Stimulated activated CD4-positive, alpha-beta T cell treated with anti-CD3 and anti-CD28 coated beads, Interleukin-12 subunit alpha, Interleukin-12 subunit beta, amount 100 ng/mL, for 48 hours (primary cell): ENCODE measurements around the gene C16orf86.
A peak's percentile ranks its signal among the peaks of the same experiment; 100 is the strongest.

Source experiments
- DNase-seq, 3 donors: peaks; one replicate each; pipeline ENCODE4 v3.0.0-alpha.2; 2020; ENCODE audit warnings: low read depth in 2 of 3, low spot score in 1 of 3

Gene C16orf86

DNA sequence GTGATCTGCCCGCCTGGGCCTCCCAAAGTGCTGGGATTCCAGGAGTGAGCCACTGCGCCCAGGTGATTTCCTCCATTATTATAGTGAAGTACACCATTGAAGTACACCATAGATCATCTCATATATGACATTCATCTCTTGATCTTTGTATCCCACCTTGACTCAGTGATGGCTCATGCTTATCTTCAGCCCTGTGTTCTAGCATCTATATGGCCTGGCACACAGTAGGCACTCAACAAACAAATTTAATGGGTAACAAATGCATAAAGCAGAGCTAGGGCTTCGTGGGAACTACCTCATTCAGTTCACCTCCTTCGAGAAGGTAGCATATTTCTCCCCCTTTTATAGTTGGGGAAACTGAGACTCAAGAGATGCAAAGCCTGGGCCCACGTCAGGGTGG, 1.0 kb upstream of the C16orf86 start:
- DNase-seq: no peak

GRCh38 chr16:67666032-67666551, 522 bp upstream of the C16orf86 start:
- DNase-seq: no peak

GRCh38 chr16:67667453-67667816, 821 bp downstream of the C16orf86 start:
- no peak for DNase-seq

DNA sequence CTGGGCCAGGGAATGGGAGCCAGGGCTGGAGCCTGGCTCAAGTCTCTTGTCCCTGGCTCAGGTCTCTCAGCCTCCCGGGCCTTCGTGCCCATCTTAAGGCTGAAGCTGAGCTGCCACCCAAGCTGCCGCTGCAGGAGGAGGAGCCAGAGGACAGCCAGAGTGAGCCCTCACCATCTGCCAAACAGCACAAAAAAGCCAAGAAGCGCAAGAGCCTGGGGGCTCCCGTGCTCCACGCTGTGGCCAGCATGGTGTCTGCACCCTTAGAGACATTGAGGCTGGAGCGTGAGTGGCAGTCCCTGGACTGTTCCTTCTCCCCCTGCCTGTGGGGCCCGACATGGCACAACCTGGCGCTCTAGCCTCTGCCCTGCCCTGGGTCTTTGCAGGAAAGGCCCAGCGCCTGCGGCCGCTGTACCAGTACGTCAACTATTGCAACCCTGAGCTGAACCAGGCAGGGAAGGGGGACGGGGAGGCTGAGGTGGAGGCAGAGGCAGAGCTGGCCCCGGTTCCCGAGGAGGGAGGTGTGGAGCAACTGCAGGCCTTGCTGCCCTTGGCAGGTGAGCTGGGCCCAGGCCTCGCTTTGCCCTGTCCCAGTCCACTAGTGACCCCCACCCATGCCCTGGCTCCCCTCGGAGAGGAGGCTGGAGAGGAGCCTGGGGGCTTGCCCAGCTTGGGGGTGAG, 1.3 kb downstream of the C16orf86 start:
- peak; percentile 72 to 84 (median 73) for DNase-seq

GRCh38 chr16:67668495-67669157, 2.0 kb downstream of the C16orf86 start:
- DNase-seq: no peak

- DNase-seq: no peak
Observed at GRCh38 chr16:67669499-67670101, 3.0 kb downstream of the C16orf86 start.

DNA sequence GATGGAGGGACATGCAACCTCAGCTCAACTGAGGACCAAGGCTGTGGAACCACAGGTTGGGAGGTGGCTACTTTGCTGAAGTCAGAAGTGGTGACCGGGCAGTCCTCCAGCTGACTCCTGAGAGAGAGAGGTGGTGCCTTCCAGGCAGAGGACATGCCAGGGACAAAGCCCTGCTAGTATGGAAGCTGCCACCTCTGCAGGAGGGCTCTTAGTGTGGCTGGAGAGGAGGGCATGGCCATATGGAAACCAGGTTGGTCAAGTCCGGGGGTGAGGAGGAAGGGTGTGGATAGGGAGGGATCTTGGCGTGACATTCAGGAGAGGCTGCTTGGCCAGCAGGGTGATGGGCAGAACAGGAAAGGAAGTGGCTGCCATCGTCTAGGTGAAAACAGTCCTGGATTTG, 5.7 kb downstream of the C16orf86 start:
- no peak for DNase-seq

DNA sequence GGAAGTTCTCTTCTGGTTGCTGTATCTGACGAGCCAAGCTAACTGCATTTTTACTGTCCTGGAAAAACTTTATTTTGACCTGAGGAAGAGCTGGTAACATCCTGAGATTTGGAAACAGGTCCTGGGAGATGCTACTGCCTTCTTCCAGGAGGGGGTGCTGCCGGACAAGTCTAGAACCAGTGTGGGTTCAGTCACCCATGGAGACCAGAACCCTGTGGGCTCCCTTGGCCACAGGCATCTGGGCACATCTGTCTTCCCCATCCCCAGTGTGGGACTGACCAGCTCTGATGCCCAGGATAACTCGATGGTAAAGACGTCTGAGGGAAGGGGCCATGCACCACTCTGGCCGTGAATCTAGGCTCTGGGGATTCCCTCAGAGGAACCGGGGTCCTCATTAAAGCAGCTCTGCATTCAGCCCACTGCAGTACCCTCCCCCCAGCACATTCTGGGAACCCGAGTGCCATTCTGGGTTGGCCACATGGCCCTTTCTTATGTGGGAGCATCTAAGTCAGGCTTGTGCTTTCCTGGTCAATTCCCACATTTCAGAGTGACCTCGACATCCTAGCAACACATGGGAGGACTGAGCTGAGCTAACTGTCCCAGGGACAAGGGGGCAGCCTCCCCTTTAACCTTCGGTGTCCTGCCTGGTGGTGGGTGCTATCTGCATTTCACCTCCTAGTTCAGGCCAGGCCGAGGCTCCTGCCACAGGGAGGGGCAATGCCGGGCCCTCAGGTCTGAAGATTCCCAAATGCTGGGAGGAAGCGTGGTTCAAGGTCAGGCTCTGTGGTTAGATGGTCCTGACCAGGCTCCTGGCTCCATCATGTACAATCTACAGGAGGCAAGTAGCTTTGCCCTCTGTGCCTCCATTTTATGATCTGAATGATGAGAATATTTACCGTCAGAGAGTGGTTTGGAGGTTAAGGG, 6.4 kb downstream of the C16orf86 start:
- peak in 2 of 3 donors; percentile 19 to 32 for DNase-seq

DNA sequence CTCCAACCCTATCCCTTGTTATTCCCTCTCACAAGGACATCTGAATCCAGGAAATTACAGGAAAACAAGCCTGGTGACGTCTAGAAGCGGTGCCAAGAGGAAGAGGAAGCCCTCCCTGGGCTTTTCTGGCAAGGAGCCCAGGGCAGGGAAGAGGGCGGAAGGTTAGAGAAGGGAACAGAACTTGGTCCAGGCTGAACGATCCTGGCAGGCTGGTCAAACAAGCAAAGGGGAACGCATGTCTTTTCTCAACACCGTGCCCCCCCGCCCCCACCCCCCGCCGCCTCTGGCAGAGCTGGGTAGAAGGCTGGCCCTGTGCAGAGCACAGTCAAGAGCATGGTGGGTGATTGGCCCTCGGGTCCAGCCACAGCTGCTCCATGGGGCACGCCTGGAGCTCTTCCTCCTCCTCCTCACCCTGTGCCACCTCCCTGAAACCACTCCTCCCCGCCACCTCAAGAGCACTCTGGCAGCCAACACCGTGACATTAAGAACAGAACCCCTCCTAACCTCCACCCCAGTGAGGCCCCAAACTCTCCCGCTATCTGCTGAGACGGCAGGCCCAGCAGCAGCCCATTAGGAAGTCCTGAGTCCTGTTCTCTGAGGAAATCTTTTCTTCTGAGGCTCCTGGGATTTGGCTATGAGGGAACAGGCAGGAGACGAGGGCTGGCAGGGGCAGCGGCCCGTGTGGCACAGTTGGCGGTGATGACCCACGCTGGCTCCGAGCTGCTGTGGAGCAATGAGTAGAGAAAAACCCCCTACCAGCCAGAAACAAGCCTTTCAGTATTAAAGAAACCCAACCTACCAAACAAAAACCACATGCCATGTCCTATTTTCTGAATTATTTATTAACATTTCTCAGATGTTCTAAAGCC, 7.3 kb downstream of the C16orf86 start:
- no peak for DNase-seq

DNA sequence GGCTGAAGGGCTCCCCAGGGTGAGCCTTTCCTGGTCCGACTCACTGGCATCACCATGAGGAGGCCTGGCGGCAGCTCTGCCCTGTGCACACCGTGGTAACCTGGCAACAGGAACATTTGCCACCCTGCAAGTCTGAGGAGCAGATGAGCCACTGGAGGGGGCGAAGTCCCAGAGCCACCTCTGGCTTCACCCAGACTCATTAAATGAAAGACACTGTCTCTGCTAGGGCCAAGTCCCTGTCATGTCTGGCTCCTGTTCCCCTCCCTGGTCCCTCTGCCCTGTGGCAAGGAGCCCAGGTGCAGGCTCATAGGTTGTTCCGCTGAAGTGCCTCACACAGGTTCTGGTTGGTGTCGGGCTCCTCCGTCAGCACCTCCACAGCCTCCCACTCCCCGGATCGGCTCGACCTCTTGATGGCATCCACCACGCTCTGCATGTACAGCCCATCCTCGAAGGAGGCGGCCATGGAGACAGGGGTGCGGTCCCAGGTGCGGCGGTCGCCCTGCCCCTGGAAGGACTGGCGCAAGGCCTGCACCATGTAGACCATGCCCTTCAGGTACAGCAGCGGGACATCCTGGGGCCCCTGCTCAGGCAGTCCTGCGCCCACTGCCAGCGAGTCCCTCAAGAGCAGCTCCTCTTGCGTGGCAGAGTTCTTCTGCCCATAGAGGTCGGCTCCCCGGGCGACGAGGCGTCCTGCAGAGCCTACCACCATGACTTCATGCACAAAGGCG, 8.4 kb downstream of the C16orf86 start:
- no peak for DNase-seq

DNA sequence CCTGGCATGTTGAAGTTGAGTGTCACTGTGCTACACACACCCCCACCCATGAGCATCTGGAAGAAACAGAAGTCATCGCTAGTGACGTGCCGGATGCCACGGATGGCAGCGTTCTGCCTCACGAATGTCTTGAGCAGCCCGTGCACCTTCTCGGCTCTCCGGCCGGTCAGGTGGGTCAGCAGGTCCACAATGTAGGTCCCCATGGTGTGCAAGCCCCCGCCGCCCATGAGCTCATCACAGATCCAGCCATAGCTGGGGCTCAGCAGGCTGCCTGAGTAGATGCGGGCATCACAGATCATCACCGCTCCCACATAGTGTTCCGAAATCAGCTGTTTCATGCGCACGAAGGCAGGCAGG, 8.9 kb downstream of the C16orf86 start:
- DNase-seq: no peak

- no peak for DNase-seq
Observed at GRCh38 chr16:67675999-67676398, 9.4 kb downstream of the C16orf86 start.

GRCh38 chr16:67676516-67676915, 9.9 kb downstream of the C16orf86 start:
- DNase-seq: no peak

GRCh38 chr16:67676939-67677338, 10.3 kb downstream of the C16orf86 start:
- no peak for DNase-seq

DNA sequence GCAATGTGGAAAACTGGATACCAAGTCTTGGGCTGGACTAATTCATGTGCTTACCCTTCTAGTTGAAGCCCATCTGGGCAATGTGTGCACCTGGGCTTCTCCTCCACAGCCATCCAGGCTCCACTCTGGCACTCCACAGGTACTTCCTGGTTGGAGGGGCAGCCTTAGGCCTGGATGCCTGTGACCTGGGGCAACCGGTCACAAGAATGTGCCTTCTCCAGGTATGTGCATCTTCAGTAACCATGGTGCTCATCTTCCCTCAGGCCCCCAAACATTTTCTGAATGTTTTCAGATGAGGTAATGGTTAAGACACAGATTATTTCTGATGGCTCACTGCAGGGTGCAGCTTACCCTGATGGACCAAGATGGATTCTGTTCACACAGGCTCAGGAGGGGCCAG, 11.1 kb downstream of the C16orf86 start:
- DNase-seq: no peak

DNA sequence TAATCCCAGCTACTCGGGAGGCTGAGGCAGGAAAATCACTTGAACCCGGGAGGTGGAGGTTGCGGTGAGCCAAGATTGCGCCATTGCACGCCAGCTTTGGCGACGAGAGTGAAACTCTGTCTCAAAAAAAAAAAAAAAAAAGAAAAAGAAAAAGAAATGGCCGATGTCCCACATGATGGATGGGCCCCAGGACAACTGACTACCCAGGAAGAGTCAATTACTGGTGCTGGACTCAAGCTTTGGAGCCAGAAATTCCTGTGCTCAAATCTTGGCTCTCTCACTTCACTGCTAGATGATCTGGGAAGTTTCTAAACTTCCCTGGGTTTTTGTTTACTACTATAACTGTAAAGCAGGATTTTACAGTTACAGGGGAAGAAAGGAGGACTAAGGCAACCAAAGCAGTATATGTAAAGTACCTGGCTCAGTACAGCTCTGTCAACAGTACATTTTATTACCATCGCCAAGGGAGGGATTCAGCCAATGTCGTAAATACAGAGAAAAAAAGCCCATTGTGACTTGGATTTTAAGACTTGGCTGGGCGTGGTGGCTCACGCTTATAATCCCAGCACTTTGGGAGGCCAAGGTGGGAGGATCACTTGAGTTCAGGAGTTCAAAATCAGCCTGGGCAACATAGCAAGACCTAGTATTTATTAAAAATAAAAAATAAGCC, 11.9 kb downstream of the C16orf86 start:
- DNase-seq: no peak

DNA sequence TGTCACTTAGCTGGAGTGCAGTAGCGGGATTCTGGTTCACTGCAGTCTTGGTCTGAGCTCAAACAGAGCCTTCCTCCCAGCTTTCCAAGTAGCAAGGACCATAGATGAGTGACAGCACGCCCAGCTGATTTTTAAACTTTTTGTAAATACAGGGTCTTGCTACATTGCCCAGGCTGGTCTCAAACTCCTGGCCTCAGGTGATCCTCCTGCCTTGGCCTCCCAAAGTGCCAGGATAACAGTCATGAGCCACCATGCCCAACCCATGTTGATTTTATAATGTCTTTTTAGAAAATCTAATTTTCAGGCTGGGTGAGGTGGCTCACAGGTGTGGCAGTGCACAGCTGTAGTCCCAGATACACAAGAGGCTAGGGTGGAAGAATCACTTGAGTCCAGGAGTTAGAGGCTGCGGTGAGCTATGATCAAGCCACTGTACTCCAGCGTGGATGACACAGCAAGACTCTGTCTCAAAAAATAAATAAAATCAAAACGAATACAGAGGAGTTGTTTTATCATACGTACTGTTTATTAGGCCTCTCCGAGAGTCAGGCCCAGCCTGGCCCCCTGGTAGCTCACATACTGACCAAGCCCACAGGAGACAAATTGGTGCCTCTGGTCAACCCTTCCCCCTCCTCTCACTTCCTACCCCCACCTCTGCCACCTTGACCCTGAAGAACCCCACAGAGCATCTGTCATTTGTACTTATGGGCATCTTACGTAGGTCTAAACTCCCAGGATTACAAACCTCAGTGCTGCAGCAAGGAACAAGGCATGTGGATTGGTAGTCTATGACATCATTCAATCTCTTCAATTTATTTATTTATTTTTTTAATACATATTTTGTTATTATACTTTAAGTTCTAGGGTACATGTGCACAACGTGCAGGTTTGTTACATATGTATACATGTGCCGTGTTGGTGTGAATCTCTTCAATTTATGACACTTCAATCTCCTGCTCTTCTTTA, 13.6 kb downstream of the C16orf86 start:
- no peak for DNase-seq

DNA sequence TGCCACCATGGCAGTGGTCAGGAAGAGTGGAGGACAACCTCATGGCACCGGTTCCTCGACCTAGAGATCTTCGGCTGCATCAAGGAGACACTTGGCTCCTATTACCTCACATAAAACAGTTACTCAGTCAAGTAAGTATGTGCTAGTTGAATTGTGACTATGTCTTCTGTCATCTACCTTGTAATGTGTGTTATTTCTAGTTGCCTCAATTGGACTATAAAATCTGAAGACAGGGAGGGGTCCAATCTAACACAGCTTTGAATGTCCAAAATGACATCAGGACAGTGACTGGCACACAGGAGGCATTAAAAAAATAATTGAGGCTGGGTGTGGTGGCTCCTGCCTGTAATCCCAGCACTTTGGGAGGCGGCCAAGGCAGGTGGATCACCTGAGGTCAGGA, 17.2 kb downstream of the C16orf86 start:
- DNase-seq: no peak
